ENCODE measurements around the gene LEKR1.

Gene LEKR1

GRCh38 chr3:157083824-157084223 is 257.7 kb downstream of the LEKR1 start:
- DNase-seq (ENCODE audit: low read depth), result no peak
- H3K4me3 ChIP-seq (ENCODE audit: low read depth, low read length), result no peak overlapping the region
- no peak for TF ChIP-seq CTCF (IDR thresholded peaks at IDR 0.05; ENCODE audit: low read depth, low read length, missing control alignments)

DNA sequence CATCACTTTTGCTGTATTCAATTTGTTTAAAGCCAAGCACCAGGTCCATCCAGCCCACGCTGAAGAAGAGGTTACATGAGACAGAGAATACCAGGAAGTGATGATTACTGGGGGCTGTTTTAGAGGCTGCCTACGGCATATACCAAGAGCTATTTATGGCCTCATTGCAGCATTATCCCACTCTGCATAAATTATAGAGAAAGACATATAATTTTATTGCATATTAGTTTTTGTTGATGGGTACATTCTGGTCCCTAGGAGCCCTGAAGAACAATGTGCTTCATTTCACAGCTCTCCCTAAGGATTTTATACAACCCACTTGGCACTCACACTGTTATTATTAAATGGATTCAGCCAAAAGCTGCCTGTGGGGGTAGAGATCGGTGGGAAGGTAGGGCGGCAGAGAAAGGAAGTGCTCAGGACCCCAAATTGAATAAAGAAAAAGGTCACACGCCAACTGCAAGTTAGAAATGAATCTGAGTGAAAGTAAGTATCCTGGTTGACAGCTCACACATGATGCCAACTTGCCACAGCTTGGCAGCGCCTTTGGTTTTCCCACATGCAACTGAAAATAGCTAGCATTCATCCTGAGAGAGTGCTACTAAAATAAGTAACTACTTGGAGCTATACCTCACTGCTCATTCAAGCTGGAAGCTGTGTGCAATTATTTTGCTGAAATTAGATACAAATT is 260.1 kb downstream of the LEKR1 start:
- DNase-seq (ENCODE audit: low read depth), result no peak
- H3K4me3 ChIP-seq (ENCODE audit: low read depth, low read length), result no peak overlapping the region
- TF ChIP-seq CTCF (IDR thresholded peaks at IDR 0.05; ENCODE audit: low read depth, low read length, missing control alignments), result no peak

DNA sequence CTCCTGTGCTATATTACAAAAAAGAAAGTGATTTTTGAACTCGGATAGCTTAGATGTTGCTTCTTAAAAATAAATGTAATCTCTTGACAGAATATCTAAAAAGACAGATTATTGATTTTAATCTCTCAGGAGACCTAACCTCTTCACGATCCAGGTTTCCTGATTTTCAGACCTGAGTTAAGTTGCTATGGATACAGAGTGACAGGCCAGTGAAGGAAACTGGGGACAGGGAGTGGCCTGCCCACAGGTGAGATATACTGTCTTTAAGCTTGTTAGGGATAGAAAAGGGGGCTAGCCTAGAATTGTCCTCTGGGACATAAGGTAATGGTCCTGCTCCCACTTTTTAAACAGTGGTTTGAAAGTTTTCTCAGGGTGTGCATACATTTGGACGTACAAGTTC is 260.6 kb downstream of the LEKR1 start:
- H3K4me3 ChIP-seq (ENCODE audit: low read depth, low read length), result no peak overlapping the region
- TF ChIP-seq CTCF (IDR thresholded peaks at IDR 0.05; ENCODE audit: low read depth, low read length, missing control alignments), result no peak
- DNase-seq (ENCODE audit: low read depth), result no peak

GRCh38 chr3:157087373-157087772 is 261.2 kb downstream of the LEKR1 start:
- no peak overlapping the region for H3K4me3 ChIP-seq (ENCODE audit: low read depth, low read length)
- no peak for DNase-seq (ENCODE audit: low read depth)
- TF ChIP-seq CTCF (IDR thresholded peaks at IDR 0.05; ENCODE audit: low read depth, low read length, missing control alignments), result no peak

DNA sequence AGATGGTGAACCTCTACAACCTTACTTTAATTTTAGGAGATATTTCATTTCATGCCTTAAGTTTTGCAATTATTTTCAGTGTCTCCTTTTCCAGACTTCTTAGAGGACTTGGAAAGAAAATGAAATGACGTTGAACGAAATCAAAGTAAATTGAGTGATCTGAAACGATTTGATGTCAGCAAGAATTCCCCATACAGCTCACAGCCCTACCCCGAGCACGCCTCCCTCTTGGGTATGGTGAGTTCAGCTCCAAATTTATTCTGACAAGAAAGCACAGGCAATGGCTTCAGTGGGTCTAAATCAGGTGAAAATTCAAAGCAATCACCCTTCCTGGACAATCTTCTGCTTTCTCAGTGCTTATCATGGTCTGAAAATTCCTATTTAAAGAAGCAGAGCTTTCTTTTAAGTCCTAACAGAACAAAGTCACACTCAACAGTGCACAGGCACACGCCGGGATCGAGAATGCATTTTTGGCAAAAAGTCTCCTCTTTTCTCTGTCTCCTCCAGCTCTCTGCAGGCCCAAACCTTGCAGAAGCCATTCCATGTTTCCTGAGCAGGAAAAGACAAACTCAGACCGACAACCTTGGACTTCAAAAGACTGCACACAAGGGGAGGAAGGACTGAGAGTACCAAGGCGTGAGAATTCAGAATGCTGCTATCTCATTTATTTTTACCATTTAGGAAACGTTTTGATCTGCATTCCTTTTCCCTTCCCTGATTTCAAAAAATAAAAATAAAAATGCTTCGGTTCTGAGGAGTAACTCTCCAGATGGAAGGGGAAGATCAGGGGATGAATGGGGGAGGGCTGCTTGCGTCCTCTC is 261.8 kb downstream of the LEKR1 start:
- H3K4me3 ChIP-seq (ENCODE audit: low read depth, low read length), result peak overlapping the region; percentile 65
- no peak for TF ChIP-seq CTCF (IDR thresholded peaks at IDR 0.05; ENCODE audit: low read depth, low read length, missing control alignments)
- DNase-seq (ENCODE audit: low read depth), result no peak

DNA sequence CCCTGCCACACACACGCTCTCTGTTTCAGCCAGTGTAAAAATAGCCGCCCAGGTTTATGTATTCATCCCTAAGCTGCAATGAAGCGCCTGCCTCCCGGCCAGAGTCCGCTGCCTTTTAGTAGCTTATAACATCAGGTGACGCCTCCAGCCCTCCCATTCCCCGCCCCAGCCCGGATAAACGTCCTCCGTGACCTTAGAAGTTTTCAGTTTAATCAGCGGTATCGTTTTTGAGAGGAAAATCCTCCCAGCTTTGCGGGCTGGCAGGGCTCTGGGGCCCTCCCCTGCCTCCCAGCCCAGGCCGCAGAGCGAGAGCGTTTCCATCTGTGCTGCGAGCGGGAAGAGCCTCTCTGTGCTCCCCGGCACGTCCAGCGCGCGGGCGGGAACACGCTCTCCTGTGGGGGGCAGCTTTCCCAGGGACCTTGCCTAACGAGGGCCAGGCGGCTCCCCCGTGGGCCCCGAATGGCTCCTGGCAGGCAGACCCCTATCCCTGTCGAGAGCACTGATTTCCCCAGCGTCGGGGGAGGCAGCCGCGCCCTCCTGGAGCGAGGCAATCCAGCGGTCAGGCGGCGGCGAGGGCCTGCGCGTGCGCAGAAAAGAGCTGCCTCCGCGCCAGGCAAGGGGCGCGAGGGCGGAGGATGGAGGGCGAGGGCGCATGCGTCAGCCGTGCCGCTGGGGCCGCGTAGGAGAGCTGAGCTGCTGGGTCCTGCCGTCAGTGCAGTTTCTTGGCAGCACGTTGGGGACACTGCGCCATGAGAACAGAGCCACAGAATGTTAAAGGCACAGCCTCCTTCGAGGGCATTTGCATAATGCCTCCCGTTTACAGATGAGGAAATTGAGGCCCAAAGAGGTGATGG is 262.7 kb downstream of the LEKR1 start:
- peak; percentile 94 for DNase-seq (ENCODE audit: low read depth)
- peak overlapping the region; percentile 65 for H3K4me3 ChIP-seq (ENCODE audit: low read depth, low read length)
- no peak for TF ChIP-seq CTCF (IDR thresholded peaks at IDR 0.05; ENCODE audit: low read depth, low read length, missing control alignments)
